ENCODE measurements around the gene CDH4. TPM values are rescaled to one million over a fixed set of nuclear protein-coding genes. Genes with fewer than 3 reads are reported as not detected.

Gene CDH4
- total and polyA plus RNA-seq, 12 donors: 0.04 to 0.25 (median 0.08) TPM; not detected in 5

DNA sequence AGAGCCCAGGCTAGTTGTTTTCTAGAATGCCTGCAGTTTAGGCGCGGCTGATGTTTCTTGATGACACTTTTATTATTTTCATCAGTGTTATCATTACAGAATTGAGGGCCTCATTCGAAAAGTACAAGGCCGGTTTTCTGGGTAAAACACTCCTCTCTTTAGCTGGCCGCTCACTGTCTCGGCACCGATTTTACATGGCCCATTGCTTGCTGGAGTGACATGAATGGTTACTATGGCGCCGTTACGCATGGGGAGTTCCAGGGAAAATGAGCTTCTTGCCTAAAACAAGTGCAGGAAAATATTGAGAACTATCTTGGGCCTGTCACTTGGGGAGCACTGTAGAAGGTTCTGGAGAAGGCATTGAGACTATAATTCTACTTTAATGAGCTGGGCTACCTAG is 317.8 kb downstream of the CDH4 start:
- intact Hi-C loops (cut with DNase I): no loop called here
- no peaks in the 10 kb centered on the region for H3K36me3 ChIP-seq
- WGBS, 2 donors: 88 to 95% methylated on average over 10 of the region's 10 CpGs
- no peak overlapping the region for H3K4me3 ChIP-seq
- DNase-seq: no peak
- H3K9me3 ChIP-seq: peaks cover 0 to 5% (median 0%) of the 10 kb centered on the region in 11 donors
- H3K27ac ChIP-seq: no peak overlapping the region
- no peak for ATAC-seq
- H3K27me3 ChIP-seq: peaks cover 0 to 19% (median 0%) of the 10 kb centered on the region in 7 donors
- TF ChIP-seq, protein P1, sequence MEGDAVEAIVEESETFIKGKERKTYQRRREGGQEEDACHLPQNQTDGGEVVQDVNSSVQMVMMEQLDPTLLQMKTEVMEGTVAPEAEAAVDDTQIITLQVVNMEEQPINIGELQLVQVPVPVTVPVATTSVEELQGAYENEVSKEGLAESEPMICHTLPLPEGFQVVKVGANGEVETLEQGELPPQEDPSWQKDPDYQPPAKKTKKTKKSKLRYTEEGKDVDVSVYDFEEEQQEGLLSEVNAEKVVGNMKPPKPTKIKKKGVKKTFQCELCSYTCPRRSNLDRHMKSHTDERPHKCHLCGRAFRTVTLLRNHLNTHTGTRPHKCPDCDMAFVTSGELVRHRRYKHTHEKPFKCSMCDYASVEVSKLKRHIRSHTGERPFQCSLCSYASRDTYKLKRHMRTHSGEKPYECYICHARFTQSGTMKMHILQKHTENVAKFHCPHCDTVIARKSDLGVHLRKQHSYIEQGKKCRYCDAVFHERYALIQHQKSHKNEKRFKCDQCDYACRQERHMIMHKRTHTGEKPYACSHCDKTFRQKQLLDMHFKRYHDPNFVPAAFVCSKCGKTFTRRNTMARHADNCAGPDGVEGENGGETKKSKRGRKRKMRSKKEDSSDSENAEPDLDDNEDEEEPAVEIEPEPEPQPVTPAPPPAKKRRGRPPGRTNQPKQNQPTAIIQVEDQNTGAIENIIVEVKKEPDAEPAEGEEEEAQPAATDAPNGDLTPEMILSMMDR (IDR thresholded peaks at IDR 0.05): no peak
- H3K4me1 ChIP-seq: no peaks in the 10 kb centered on the region

DNA sequence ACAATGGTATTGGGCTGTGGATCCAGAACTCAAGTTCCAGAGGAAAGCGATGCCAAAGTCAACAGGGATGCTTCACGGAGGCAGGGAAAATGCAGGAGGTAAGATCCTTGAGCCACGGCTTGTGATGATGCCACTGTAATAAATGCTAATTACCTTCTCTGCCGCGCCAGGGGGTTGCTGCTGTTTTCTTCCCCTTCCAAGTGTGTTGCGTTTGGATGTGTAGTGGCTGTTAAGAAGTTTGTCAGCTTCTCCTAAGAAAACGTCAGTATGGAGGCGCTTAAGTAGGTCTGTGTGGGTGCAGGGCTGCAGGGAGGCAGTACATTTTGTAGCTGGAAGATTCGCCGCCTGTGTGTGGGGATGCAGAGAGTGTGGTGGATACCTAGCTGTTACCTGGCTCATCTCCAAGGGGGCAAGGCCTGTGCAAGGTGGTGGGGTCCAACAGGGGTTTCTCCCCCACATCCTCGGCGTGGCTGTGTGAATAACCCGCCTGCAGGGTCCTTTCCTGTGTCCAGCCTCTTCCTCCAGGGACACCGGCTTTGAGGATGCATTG is 318.7 kb downstream of the CDH4 start:
- intact Hi-C loops (cut with DNase I): no loop called here
- TF ChIP-seq, protein P1 (IDR thresholded peaks at IDR 0.05): no peak
- H3K9me3 ChIP-seq: peaks cover 0 to 5% (median 0%) of the 10 kb centered on the region in 11 donors
- peaks cover 0 to 22% (median 0%) of the 10 kb centered on the region in 7 donors for H3K27me3 ChIP-seq
- no peaks in the 10 kb centered on the region for H3K4me1 ChIP-seq
- H3K4me3 ChIP-seq: no peak overlapping the region
- WGBS, 2 donors: 78 to 79% methylated on average over 14 of the region's 14 CpGs
- DNase-seq: no peak
- no peaks in the 10 kb centered on the region for H3K36me3 ChIP-seq
- no peak overlapping the region for H3K27ac ChIP-seq
- no peak for ATAC-seq

DNA sequence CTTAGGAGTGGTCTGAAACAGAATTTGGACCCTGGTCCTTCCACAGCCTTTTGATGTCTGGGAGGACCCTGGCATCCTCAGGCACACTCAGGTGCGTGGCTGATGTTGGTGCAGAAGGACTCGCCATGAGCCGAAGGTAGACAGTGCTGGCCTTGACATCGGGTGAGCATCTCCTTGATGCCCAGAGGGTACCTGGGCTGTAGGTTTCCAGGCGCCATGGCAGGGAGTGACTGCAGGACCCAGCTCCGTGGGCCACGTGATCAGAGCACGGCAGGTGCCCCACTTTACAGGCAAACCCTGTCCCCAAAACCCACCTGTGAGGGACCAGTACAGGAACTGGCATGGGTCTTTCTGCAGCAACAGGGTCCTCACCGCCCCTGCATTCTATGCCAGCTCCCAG is 319.2 kb downstream of the CDH4 start:
- ATAC-seq (no peak), DNase-seq (no peak)
- no peak overlapping the region for H3K27ac ChIP-seq
- H3K4me3 ChIP-seq: no peak overlapping the region
- H3K4me1 ChIP-seq: no peaks in the 10 kb centered on the region
- no peaks in the 10 kb centered on the region for H3K36me3 ChIP-seq
- WGBS, 2 donors: 89 to 91% methylated on average over 9 of the region's 9 CpGs
- peaks cover 0 to 5% (median 0%) of the 10 kb centered on the region in 11 donors for H3K9me3 ChIP-seq
- intact Hi-C loops (cut with DNase I): no loop called here
- TF ChIP-seq, protein P1 (IDR thresholded peaks at IDR 0.05): no peak
- H3K27me3 ChIP-seq: peaks cover 0 to 22% (median 0%) of the 10 kb centered on the region in 7 donors

DNA sequence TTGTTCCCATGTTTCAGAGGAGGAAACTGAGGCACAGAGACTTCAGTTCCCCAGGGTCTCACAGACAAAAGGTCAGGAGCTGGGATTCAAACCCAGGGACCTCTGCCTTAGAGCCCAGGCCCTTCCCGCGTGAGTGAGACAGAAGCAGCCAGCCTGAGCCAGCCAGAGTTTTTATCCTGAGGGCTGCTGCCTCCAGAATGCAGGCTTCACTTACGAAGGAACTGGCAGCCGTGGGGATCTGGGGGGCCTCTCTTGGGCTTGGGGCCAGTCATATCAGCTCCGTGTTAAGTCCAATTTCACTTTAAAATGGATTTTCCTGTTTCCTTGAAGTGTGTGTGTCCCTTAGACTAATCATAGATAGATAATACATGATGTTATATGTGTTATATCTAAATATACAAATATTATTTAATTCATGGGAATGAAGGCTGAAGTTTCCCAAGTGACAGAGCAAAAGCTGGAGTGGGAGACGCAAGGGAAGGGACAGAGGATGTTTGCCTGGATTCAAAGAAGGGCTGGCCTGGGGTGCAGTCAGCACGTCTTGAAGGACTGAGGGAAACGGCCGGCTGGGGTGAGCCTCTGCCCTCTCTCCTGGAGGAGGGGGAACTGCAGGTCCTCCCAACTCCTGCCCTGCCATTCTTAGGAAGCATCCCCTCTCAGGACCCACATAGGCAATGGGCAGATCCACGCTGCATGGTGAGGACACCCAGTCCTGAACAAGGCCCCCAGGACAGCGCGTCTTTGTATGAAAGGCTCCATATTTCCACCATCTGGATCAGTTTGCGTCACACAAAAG is 320.1 kb downstream of the CDH4 start:
- H3K9me3 ChIP-seq: peaks cover 0 to 5% (median 0%) of the 10 kb centered on the region in 11 donors
- DNase-seq (no peak), ATAC-seq (no peak)
- TF ChIP-seq, protein P1 (IDR thresholded peaks at IDR 0.05): no peak
- no peaks in the 10 kb centered on the region for H3K4me1 ChIP-seq
- intact Hi-C loops (cut with DNase I): no loop called here
- no peaks in the 10 kb centered on the region for H3K36me3 ChIP-seq
- H3K27ac ChIP-seq: no peak overlapping the region
- H3K27me3 ChIP-seq: peaks cover 0 to 22% (median 0%) of the 10 kb centered on the region in 7 donors
- no peak overlapping the region for H3K4me3 ChIP-seq
- 66 to 72% methylated on average over 13 of the region's 13 CpGs for WGBS, 2 donors

All from heart right ventricle (tissue), 16 donors.